Activated CD8-positive, alpha-beta memory T cell treated with anti-CD3 and anti-CD28 coated beads, Interleukin-2, amount 50 U/mL, for 1 hour (primary cell): ENCODE measurements around the gene MYO19.
A peak's percentile ranks its signal among the peaks of the same experiment; 100 is the strongest.

Experiments used
- DNase-seq: peaks from one replicate; pipeline ENCODE4 v3.0.0-alpha.2; 2020; ENCODE audit errors: extremely low read depth

Gene MYO19

GRCh38 chr17:36534840-36535668 is at the start of gene MYO19, which contains the start of gene PIGW:
TSS of gene MYO19 (minus strand) at chr17:36534868. CDS start at chr17:36532538, 2,330 bp downstream.
TSS of gene PIGW (plus strand) at chr17:36534987. CDS start at chr17:36537102, 2,115 bp downstream.
- DNase-seq, result peak; percentile 63

- DNase-seq, result no peak
These were observed 49.1 kb upstream of the MYO19 start for GRCh38 chr17:36583787-36584186.

GRCh38 chr17:36578671-36579070 is 44.0 kb upstream of the MYO19 start:
- DNase-seq, result no peak

GRCh38 chr17:36576793-36577192 is 42.1 kb upstream of the MYO19 start:
- DNase-seq, result no peak

- no peak for DNase-seq
These were observed 40.4 kb upstream of the MYO19 start for GRCh38 chr17:36575028-36575427.

- DNase-seq, result no peak
These were observed 31.4 kb upstream of the MYO19 start for GRCh38 chr17:36566081-36566480.

- no peak for DNase-seq
These were observed 18.8 kb upstream of the MYO19 start for GRCh38 chr17:36553459-36553858.

- no peak for DNase-seq
These were observed 16.1 kb upstream of the MYO19 start for GRCh38 chr17:36550491-36551417.

GRCh38 chr17:36547776-36548175 is 13.1 kb upstream of the MYO19 start:
- no peak for DNase-seq

- no peak for DNase-seq
These were observed 11.9 kb upstream of the MYO19 start for GRCh38 chr17:36546418-36547093.

GRCh38 chr17:36545465-36546417 is 11.1 kb upstream of the MYO19 start:
- DNase-seq, result peak; percentile 89

GRCh38 chr17:36545077-36545464 is 10.4 kb upstream of the MYO19 start:
- DNase-seq, result no peak

- peak; percentile 83 for DNase-seq
These were observed 9.8 kb upstream of the MYO19 start, which contains the start of gene GGNBP2 for GRCh38 chr17:36544307-36545076. TSS of gene GGNBP2 (plus strand) at chr17:36544919. CDS start at chr17:36545725, 806 bp downstream.

GRCh38 chr17:36544044-36544306 is 9.3 kb upstream of the MYO19 start:
- no peak for DNase-seq

GRCh38 chr17:36542755-36543154 is 8.1 kb upstream of the MYO19 start:
- no peak for DNase-seq

GRCh38 chr17:36540696-36541095 is 6.0 kb upstream of the MYO19 start:
- DNase-seq, result no peak

GRCh38 chr17:36535669-36536081 is 1.0 kb upstream of the MYO19 start:
- no peak for DNase-seq

GRCh38 chr17:36533935-36534839 is 481 bp downstream of the MYO19 start:
- DNase-seq, result no peak

GRCh38 chr17:36532435-36532975 is 2.2 kb downstream of the MYO19 start:
- DNase-seq, result no peak
